HEK293 (cell line): ENCODE measurements around the gene TMEM239.

ENCODE experiments used
- CTCF ChIA-PET: fragments of 350-600 bp; formaldehyde crosslinking; extraction: SDS; loops from one replicate; lab custom pipeline; 2021; ENCODE audit warnings: antibody characterized with exemption; lab: Yijun Ruan, JAX
- POLR2A ChIA-PET: fragments of 300-600 bp; formaldehyde crosslinking; extraction: SDS; loops from one replicate; lab custom pipeline; 2020; ENCODE audit warnings: antibody characterized with exemption, inconsistent platforms; lab: Yijun Ruan, JAX
- H3K27ac ChIP-seq: fragments of 200-500 bp; sonication (Bioruptor generic); 2 replicates; pipeline ENCODE4 v1.5.1; 2014; ENCODE audit warnings: low read depth, low read length, control low read depth, inconsistent platforms; ENCODE audit errors: extremely low read depth
- H3K36me3 ChIP-seq, 2 experiments: fragments of 200-500 bp in 1 of 2; sonication (Bioruptor generic) in 1 of 2; 1 replicate in 1 of 2; 2 replicates in 1 of 2; pipeline ENCODE4 v1.5.1; 2014 to 2017; ENCODE audit warnings: inconsistent platforms in 2 of 2, low read length in 2 of 2; ENCODE audit not compliant: control insufficient read depth in 2 of 2, insufficient read depth in 1 of 2
- H3K4me1 ChIP-seq: fragments of 200-500 bp; sonication (Bioruptor generic); 2 replicates; pipeline ENCODE4 v1.5.1; 2014; ENCODE audit warnings: mild to moderate bottlenecking, low read length, inconsistent platforms; ENCODE audit not compliant: control insufficient read depth, insufficient read depth
- H3K4me3 ChIP-seq: 2 replicates; pipeline ENCODE4 v1.5.1; 2011; ENCODE audit warnings: low read depth, mild to moderate bottlenecking, control low read depth, low read length, moderate library complexity
- H3K9me3 ChIP-seq: fragments of 200-500 bp; sonication (Bioruptor generic); 2 replicates; pipeline ENCODE4 v1.5.1; 2014; ENCODE audit warnings: low read depth, low read length, inconsistent platforms; ENCODE audit not compliant: control insufficient read depth, insufficient read depth
- GLI4 ChIP-seq: fragments of 450-650 bp; formaldehyde crosslinking; IDR thresholded peaks from 2 replicates; pipeline ENCODE4 v1.5.1; 2016; ENCODE audit warnings: missing biosample characterization, missing genetic modification characterization
- HOXA7 ChIP-seq: sonication (generic); formaldehyde crosslinking; IDR thresholded peaks from 2 replicates; pipeline ENCODE4 v1.8.1; 2022; ENCODE audit warnings: missing genetic modification reagents, borderline replicate concordance
- INSM2 ChIP-seq: fragments of 450-650 bp; formaldehyde crosslinking; IDR thresholded peaks from 2 replicates; pipeline ENCODE4 v1.5.1; 2016; ENCODE audit warnings: missing biosample characterization, missing genetic modification characterization
- KLF1 ChIP-seq: fragments of 450-650 bp; formaldehyde crosslinking; IDR thresholded peaks from 2 replicates; pipeline ENCODE4 v1.5.1; 2016; ENCODE audit warnings: missing biosample characterization, missing genetic modification characterization
- KLF17 ChIP-seq: fragments of 450-650 bp; formaldehyde crosslinking; IDR thresholded peaks from 2 replicates; pipeline ENCODE4 v1.5.1; 2016; ENCODE audit warnings: missing biosample characterization, missing genetic modification characterization
- MEIS1 ChIP-seq: sonication (generic); formaldehyde crosslinking; IDR thresholded peaks from 2 replicates; pipeline ENCODE4 v1.8.1; 2022; ENCODE audit warnings: missing genetic modification reagents, mild to moderate bottlenecking, borderline replicate concordance
- SCRT2 ChIP-seq: fragments of 450-650 bp; formaldehyde crosslinking; IDR thresholded peaks from 2 replicates; pipeline ENCODE4 v1.5.1; 2016; ENCODE audit warnings: missing biosample characterization, missing genetic modification characterization
- SETDB1 ChIP-seq: IDR thresholded peaks from one replicate; pipeline ENCODE4 v1.6.1; 2017; ENCODE audit warnings: mild to moderate bottlenecking, low read length, moderate library complexity, mixed read lengths; ENCODE audit not compliant: insufficient read length
- WT1 ChIP-seq: fragments of 450-650 bp; formaldehyde crosslinking; IDR thresholded peaks from 2 replicates; pipeline ENCODE4 v1.5.1; 2016; ENCODE audit warnings: missing biosample characterization, missing genetic modification characterization
- ZBTB17 ChIP-seq: fragments of 450-650 bp; formaldehyde crosslinking; IDR thresholded peaks from 2 replicates; pipeline ENCODE4 v1.5.1; 2016; ENCODE audit warnings: missing biosample characterization, missing genetic modification characterization
- ZBTB48 ChIP-seq: fragments of 450-650 bp; formaldehyde crosslinking; IDR thresholded peaks from 2 replicates; pipeline ENCODE4 v1.5.1; 2016; ENCODE audit warnings: missing biosample characterization, missing genetic modification characterization
- ZBTB49 ChIP-seq: fragments of 450-650 bp; formaldehyde crosslinking; IDR thresholded peaks from 2 replicates; pipeline ENCODE4 v1.5.1; 2016; ENCODE audit warnings: missing biosample characterization, missing genetic modification characterization, low read depth
- ZFP3 ChIP-seq: fragments of 450-650 bp; formaldehyde crosslinking; IDR thresholded peaks from 2 replicates; pipeline ENCODE4 v1.5.1; 2016; ENCODE audit warnings: low read depth, missing biosample characterization, missing genetic modification characterization
- ZIC2 ChIP-seq: fragments of 450-650 bp; formaldehyde crosslinking; IDR thresholded peaks from 2 replicates; pipeline ENCODE4 v1.5.1; 2016; ENCODE audit warnings: missing biosample characterization, missing genetic modification characterization
- ZNF133 ChIP-seq: fragments of 450-650 bp; formaldehyde crosslinking; IDR thresholded peaks from 2 replicates; pipeline ENCODE4 v1.5.1; 2016; ENCODE audit warnings: missing biosample characterization, missing genetic modification characterization
- ZNF140 ChIP-seq: fragments of 450-650 bp; formaldehyde crosslinking; IDR thresholded peaks from 2 replicates; pipeline ENCODE4 v1.5.1; 2016; ENCODE audit warnings: missing biosample characterization, missing genetic modification characterization
- ZNF157 ChIP-seq: fragments of 450-650 bp; formaldehyde crosslinking; IDR thresholded peaks from 2 replicates; pipeline ENCODE4 v1.5.1; 2016; ENCODE audit warnings: missing biosample characterization, missing genetic modification characterization
- ZNF174 ChIP-seq: fragments of 450-650 bp; formaldehyde crosslinking; IDR thresholded peaks from 2 replicates; pipeline ENCODE4 v1.5.0; 2017; ENCODE audit warnings: missing biosample characterization, mild to moderate bottlenecking, missing genetic modification characterization
- ZNF18 ChIP-seq: fragments of 450-650 bp; formaldehyde crosslinking; IDR thresholded peaks from 2 replicates; pipeline ENCODE4 v1.5.1; 2016; ENCODE audit warnings: missing biosample characterization, missing genetic modification characterization
- ZNF184 ChIP-seq: fragments of 450-650 bp; IDR thresholded peaks from 2 replicates; pipeline ENCODE4 v1.5.1; 2018; ENCODE audit warnings: missing biosample characterization, mild to moderate bottlenecking, missing genetic modification characterization
- ZNF335 ChIP-seq: fragments of 450-650 bp; formaldehyde crosslinking; conservative IDR thresholded peaks from 2 replicates; pipeline ENCODE4 v1.5.1; 2016; ENCODE audit warnings: missing biosample characterization, missing genetic modification characterization
- ZNF37A ChIP-seq: fragments of 450-650 bp; IDR thresholded peaks from 2 replicates; pipeline ENCODE4 v1.5.1; 2018; ENCODE audit warnings: missing biosample characterization, missing genetic modification characterization
- ZNF398 ChIP-seq: fragments of 450-650 bp; formaldehyde crosslinking; IDR thresholded peaks from 2 replicates; pipeline ENCODE4 v1.5.1; 2017; ENCODE audit warnings: missing biosample characterization, missing genetic modification characterization
- ZNF580 ChIP-seq: fragments of 450-650 bp; formaldehyde crosslinking; IDR thresholded peaks from 2 replicates; pipeline ENCODE4 v1.5.1; 2016; ENCODE audit warnings: missing biosample characterization, missing genetic modification characterization
- ZNF624 ChIP-seq: fragments of 450-650 bp; formaldehyde crosslinking; IDR thresholded peaks from 2 replicates; pipeline ENCODE4 v1.5.1; 2017; ENCODE audit warnings: missing biosample characterization, missing genetic modification characterization
- ZNF791 ChIP-seq: fragments of 450-650 bp; formaldehyde crosslinking; IDR thresholded peaks from 2 replicates; pipeline ENCODE4 v1.5.1; 2016; ENCODE audit warnings: missing biosample characterization, missing genetic modification characterization
- ZSCAN5A ChIP-seq: fragments of 450-650 bp; formaldehyde crosslinking; IDR thresholded peaks from 2 replicates; pipeline ENCODE4 v1.5.1; 2016; ENCODE audit warnings: missing biosample characterization, missing genetic modification characterization

The TMEM239 gene

GRCh38 chr20:2814587-2815051 lies 1.5 kb upstream of the TMEM239 start, which contains the start of gene C20orf141 (continued):
- no peak for TF ChIP-seq ZSCAN5A
- peak; percentile 56 for TF ChIP-seq ZIC2 (tag by site-specific recombination)
- TF ChIP-seq ZNF184 (tag by site-specific recombination) = 0 out of 2 replicates have a peak, but pooled peaks have one; percentile 69
- peak; percentile 48; the same call in 1 of the 2 replicates for TF ChIP-seq ZNF335
- TF ChIP-seq KLF1 (tag by site-specific recombination) = peak; percentile 16; the same call in 1 of the 2 replicates
- no peak for TF ChIP-seq ZFP3 (tag by site-specific recombination)
- peak; percentile 93 for TF ChIP-seq ZBTB48 (tag by site-specific recombination)
- TF ChIP-seq SETDB1 = no peak
- TF ChIP-seq WT1 = no peak
- TF ChIP-seq ZNF398 (tag by site-specific recombination) = peak; percentile 34; the same call in 1 of the 2 replicates
- TF ChIP-seq KLF17 (tag by site-specific recombination) = peak; percentile 89
- TF ChIP-seq ZNF18 (tag by site-specific recombination) = no peak
- peak; percentile 70 for TF ChIP-seq ZBTB17 (tag by site-specific recombination)
- TF ChIP-seq, all 188 proteins: peak for 13

- ChIA-PET CTCF (interaction anchor here (0.7 to 0.9 kb wide), 3 partner anchors 64 to 187 kb away, joined by 3 to 5 read pairs (median 4); no protein-coding TSS in a partner anchor), POLR2A (interaction anchor here (0.9 to 1.2 kb wide), 2 partner anchors 24 to 26 kb away, joined by 4 read pairs; partner anchors contain the start of genes PCED1A and VPS16)
- TF ChIP-seq ZNF580 = no peak
- no peak for TF ChIP-seq ZNF174
- TF ChIP-seq GLI4 (tag by site-specific recombination) = no peak
- no peak for TF ChIP-seq ZNF140 (tag by site-specific recombination)
- no peak for TF ChIP-seq ZNF335
- no peak for TF ChIP-seq ZNF624
- TF ChIP-seq ZNF157 (tag by site-specific recombination) = no peak
- no peak for TF ChIP-seq HOXA7 (CRISPR knock-in tag)
- TF ChIP-seq ZNF791 (tag by site-specific recombination) = no peak
- TF ChIP-seq INSM2 = no peak
- no peak for TF ChIP-seq ZNF133
- no peak for TF ChIP-seq ZBTB49 (tag by site-specific recombination)
- no peak for TF ChIP-seq ZNF37A (tag by site-specific recombination)
- TF ChIP-seq SCRT2 (tag by site-specific recombination) = no peak
- TF ChIP-seq MEIS1 (CRISPR knock-in tag) = no peak
- H3K4me3 ChIP-seq = no peak overlapping the region
- no peaks in the 10 kb centered on the region for H3K36me3 ChIP-seq
- 0 out of 2 replicates have a peak overlapping the region, but pooled peaks have one; percentile 12 for H3K27ac ChIP-seq
- H3K4me1 ChIP-seq = peaks cover 16% of the 10 kb centered on the region
- peaks cover 2% of the 10 kb centered on the region; the same call in 1 of the 2 replicates for H3K9me3 ChIP-seq
Observed at GRCh38 chr20:2815242-2815900, 793 bp upstream of the TMEM239 start.
